Measurements from ENCODE around the gene GPD2.
A peak's percentile ranks its signal among the peaks of the same experiment; 100 is the strongest.

Gene GPD2

GRCh38 chr2:156436497-156437085, 412 bp downstream of the GPD2 start:
- peak; percentile 54 for DNase-seq

GRCh38 chr2:156437272-156437930, 1.2 kb downstream of the GPD2 start:
- DNase-seq, result no peak

DNA sequence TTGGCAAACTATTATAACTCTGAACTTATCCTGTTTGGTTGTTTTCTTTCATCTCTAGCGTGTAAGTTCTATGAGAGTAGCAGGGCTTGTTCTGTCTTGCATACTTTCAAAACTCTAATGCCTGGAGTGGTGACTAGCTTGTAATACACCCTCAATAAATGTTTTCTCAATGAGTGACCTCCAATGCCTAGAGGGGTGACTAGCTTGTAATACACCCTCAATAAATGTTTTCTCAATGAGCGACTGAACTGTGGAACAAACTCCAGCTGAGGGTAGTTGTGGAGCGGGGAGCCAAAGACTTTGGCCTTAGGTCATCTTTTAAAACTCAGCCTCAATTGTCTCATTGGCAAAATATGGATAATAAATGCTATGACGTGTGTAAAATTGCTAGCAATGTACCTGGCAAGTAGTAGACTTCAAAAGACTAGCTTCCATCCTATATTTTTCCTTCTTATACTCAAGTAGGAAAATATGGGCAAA, 1.8 kb downstream of the GPD2 start:
- no peak for DNase-seq

- no peak for DNase-seq
Observed at GRCh38 chr2:156443089-156443488, 6.9 kb downstream of the GPD2 start.

- DNase-seq, result peak; percentile 48
Observed at GRCh38 chr2:156445296-156446220, 9.4 kb downstream of the GPD2 start.

DNA sequence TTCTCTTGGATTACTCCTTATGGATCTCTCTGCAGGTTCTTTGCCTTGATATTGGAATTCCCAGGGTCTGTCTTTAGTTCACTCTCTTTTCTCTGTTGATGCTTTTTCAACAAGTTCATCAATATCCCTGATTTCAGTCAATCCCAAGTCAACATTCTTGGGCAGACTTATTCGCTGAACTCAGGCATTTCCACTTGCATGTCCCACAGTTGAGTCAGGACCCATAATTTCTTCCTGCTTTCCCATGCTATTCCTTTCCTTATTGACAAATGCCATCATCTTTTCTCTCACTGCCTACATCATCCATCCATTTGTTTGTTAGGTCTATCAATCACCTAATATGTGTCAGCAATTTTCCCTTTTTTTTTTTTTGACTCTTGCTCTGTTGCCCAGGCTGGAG, 11.6 kb downstream of the GPD2 start:
- DNase-seq, result no peak

DNA sequence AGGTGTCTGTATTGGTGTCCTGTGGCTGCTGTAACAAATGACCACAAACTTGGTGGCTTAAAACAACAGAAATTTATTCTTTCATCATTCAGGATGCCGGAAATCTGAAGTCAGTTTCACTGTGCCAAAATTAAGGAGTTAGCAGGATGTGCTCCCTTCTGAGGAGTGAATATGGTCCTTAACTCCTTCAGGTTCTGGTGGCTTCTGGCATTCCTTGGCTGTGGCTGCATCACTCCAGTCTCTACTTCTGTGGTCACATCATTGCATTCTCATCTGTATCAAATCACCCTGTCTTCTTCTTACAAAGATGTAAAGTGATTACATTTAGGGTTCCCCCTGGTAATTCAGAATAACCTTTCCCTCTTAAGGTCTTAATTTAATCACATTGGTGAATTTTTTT, 12.6 kb downstream of the GPD2 start:
- no peak for DNase-seq

GRCh38 chr2:156452971-156453370, 16.8 kb downstream of the GPD2 start:
- DNase-seq, result no peak

- DNase-seq, result peak; percentile 69
Observed at GRCh38 chr2:156455361-156455975, 19.3 kb downstream of the GPD2 start.

DNA sequence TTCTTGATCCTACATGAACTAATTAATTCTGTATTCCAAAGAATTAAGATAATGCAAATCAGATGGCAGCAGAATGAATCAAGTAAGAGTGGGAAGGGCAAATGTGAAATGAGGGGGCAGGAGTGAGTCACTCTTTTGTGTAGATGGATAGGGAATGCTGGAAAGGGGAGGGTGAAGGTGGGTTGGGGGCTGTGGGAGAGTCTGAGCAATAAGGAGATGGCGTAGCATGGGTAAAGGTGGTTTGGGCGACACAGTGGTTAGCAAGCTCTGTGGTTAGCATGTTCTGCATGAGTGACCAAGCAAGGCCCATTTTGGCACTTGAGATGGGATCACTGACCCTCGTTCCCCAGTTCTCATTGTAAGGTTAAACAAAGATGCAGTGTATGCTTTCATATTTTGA, 20.4 kb downstream of the GPD2 start:
- peak; percentile 26 for DNase-seq

DNA sequence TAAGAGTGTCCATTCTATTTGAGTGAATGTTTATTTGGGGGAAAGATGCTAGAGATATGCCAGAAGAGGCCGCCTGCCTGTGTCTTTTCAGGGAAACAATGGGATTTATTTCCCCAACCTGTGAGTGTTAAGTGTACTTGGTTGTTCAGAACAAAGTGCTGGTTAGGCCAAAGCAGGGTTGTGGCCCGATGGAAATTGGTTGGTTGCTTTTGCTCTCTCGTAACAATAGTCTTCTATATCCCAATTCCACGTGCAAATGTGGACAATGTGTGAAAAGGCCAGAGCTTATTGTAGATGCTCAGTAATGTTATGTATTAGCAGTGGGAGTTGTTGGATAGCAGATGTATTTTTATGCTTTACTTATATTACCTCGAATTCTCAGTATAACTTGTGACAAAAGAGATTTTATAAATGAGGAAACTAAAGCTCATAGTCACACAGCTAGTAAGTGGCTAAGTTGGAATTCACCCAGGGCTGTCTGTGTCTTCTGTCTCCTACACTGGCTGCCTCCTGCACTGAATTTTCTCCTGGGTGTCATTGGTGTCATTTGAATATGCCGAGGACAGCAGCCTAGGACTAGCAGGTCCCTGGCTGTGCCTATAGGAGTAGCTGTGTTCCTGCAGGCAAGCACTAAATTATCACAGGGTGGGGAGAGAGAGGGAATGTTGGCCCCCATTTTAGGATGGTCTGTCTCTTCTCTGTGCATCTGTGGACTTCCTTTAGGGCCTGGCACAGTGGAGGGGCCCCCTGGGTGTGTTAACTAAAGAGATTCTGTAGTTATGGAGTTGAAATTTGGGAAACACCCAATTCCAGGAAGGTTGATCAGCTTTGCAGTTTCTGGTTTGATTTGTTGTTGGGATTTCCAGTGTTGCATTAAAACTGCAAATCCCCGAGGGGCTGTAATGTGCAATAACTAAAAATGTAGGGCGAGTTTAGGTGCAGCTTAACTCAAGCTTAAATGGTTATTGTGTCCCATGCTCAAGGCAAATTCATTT, 21.6 kb downstream of the GPD2 start:
- DNase-seq, result no peak

DNA sequence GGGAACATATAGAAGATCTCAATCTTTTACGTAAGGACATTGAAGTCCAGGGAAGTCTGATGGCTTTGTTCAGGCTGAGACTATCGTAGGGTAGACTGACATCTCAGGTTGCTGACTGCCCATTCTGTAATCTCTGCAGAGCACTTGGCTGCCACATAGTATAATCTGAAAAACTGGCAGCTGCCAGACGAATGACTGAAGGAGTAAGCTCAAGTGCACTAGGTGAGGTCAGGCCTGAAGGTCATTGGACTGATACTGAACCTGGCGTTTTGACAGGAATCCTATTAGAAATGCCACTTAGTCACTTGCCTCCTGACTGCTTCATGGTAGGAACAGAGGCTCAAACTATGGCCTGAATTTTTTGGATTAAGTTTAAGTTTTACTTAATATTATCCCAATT, 23.5 kb downstream of the GPD2 start:
- peak; percentile 39 for DNase-seq

DNA sequence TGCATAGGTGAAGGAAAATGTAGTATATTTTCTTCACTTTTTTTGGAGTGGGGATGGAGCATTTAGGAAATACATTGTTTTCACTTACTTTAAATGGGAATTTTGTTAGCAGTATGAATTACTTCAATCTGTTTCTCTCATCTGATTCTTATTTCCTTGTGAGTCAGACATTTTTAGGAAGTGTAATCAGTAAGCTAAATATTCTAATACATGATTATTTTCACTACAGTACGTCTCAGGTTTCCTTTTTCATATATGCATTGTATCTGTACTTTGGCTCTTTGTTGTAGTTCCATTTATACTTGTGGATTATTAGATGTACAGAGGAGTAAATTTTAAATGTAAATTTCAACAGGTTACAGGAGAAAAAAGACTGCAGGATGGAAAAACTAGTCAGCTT, 27.9 kb downstream of the GPD2 start:
- DNase-seq, result no peak

DNA sequence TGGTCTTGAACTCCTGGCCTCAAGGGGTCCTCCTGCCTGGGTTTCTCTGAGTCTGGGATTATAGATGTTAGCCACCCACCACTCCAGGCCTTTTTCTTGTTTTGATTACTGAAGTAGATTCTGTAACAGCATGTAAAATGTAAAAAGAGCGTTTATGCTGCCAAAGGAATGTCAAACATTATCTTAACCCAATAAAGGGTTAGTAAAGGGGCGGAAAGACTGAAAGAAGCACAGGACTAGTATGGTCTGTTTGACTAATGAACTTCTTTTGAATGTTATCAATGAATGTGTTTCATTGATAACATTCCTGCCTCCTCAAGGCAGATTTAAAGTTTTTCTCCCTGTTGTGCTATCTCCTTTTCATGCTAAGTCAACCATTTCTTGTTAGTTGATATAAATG, 29.4 kb downstream of the GPD2 start:
- no peak for DNase-seq

DNA sequence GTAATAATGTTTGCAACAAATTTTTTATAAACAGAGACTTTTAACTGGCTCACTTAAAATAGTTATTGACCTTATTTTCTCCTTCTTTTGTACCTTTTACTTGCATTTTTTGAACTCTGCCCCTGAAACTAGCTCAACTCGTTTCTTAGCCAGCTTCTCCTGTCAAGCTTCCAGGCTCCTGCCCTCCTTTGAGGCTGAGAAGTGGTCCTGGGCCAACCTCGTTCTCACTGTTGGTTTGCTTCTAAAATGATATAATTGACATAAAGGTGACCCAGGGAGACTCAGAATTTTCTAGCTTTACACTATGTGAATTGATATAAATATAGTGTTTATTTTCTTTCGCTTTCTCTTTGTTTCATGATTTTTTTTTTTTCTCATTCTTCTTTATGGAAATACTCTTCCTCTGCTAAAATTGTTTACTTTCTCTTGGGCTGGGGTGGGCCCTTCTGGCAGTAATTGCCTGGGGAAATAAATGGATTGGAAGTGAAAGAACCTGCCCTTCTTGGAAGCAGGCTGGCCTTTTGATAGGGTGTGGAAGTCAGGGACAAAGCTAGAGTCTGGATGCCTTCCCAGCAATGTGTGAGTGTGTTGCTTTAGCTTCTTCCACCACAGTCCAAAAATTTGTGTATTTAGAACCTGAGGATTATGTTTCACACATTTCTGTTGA, 30.7 kb downstream of the GPD2 start:
- DNase-seq, result no peak

DNA sequence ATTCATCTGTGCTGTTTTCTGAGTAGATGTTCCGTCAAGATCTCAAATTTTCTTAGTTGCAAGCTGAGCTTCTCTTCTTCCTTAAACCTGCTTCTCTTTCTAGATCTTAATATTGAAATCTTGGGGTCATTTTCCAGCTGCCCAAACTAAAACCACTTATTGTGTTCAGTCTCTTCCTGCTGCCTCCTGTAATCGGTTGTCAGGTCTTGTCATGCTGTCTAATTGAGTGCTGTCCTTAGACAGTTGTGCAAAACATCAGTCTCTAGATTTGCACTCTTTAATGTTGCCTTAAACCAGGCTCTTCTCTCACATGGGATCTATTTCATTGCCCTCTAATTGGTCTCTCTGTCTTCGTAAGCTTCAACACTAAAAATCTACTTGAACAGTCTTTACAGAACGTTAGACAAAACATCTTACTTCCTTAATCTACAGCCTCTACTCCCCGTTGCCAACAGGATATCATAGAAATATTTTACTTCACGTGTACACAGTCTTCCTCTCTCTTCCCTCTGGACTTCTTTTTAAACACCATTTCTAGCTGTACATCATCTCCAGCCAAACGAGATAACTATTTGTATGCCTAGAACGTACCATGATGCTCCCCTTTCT, 34.9 kb downstream of the GPD2 start:
- DNase-seq, result no peak

DNA sequence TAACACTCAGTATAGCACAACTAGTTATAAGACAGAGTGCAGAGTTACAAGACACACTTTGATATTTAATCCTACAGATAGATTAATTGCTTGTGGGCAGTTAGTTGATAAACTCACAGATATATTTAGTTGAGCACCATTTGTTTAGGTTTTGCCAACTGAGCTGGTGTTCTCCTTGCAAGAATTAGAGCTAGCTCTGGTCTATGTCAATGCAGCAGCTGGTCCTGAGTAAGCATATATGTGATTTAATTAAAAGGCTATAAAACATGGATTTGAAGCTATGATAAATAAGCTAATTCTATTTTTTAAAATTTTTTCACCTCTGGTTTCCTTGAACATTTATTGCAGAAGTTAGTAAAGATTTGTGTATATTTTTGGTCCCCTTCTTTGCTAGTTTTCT, 35.6 kb downstream of the GPD2 start:
- DNase-seq, result no peak

DNA sequence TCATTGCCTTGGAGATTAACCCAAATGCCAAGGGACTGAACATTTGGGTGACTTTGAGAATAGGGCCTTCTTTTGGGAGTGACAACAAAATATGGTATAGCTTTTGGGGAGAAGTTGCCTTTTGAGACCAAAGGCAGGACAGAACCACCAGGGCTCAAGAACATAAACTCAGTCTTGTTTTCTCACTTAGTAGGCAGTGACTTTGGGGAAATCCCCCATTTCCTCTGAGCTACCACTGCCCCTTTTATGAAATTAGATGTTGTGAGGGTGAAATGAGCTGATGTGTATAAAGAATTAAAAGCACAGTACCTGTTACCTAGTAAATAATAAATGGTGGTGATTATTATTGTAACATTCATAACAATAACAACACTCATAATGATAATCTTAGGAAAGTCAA, 36.5 kb downstream of the GPD2 start:
- DNase-seq, result no peak

GRCh38 chr2:156473445-156473844, 37.3 kb downstream of the GPD2 start:
- DNase-seq, result no peak

DNA sequence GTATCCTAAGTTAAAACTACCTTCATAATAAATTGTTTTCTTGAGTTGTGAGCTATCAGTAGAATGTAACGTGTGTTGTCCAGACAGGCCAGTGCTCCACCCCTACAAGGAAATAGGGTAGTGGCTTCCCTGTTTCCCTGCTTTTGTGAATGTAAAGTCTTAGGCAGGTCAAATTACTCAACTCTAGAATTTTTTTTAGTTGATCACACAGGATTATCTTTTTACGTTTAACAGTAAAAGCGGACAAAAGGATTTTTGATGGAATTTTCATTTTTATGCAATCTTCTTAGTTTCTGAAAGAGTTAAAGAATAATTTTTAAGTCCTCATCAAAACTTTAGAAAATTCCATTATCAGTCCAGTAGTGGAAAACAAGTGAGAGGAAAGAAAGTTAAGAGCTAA, 38.2 kb downstream of the GPD2 start:
- DNase-seq, result no peak
